LNCaP clone FGC (cell line): ENCODE measurements around the gene STYX.

Experiments used
- DNase-seq: peaks from one replicate; pipeline ENCODE4 v3.0.0-alpha.2; 2011; ENCODE audit warnings: low read depth
- H3K4me3 ChIP-seq: 2 replicates; pipeline ENCODE4 v1.5.1; 2011; ENCODE audit warnings: mild to moderate bottlenecking, low read depth, low read length, control low read depth
- TF ChIP-seq, protein P1 (sequence below): IDR thresholded peaks from 2 replicates; pipeline ENCODE4 v1.5.1; 2012; ENCODE audit warnings: mild to moderate bottlenecking; ENCODE audit not compliant: control insufficient read depth, insufficient read depth; ENCODE audit errors: extremely low read depth

The STYX gene

GRCh38 chr14:52789118-52789517, 59.2 kb downstream of the STYX start:
- DNase-seq: no peak
- peak overlapping the region; percentile 74 for H3K4me3 ChIP-seq
- TF ChIP-seq, protein P1, sequence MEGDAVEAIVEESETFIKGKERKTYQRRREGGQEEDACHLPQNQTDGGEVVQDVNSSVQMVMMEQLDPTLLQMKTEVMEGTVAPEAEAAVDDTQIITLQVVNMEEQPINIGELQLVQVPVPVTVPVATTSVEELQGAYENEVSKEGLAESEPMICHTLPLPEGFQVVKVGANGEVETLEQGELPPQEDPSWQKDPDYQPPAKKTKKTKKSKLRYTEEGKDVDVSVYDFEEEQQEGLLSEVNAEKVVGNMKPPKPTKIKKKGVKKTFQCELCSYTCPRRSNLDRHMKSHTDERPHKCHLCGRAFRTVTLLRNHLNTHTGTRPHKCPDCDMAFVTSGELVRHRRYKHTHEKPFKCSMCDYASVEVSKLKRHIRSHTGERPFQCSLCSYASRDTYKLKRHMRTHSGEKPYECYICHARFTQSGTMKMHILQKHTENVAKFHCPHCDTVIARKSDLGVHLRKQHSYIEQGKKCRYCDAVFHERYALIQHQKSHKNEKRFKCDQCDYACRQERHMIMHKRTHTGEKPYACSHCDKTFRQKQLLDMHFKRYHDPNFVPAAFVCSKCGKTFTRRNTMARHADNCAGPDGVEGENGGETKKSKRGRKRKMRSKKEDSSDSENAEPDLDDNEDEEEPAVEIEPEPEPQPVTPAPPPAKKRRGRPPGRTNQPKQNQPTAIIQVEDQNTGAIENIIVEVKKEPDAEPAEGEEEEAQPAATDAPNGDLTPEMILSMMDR: no peak

DNA sequence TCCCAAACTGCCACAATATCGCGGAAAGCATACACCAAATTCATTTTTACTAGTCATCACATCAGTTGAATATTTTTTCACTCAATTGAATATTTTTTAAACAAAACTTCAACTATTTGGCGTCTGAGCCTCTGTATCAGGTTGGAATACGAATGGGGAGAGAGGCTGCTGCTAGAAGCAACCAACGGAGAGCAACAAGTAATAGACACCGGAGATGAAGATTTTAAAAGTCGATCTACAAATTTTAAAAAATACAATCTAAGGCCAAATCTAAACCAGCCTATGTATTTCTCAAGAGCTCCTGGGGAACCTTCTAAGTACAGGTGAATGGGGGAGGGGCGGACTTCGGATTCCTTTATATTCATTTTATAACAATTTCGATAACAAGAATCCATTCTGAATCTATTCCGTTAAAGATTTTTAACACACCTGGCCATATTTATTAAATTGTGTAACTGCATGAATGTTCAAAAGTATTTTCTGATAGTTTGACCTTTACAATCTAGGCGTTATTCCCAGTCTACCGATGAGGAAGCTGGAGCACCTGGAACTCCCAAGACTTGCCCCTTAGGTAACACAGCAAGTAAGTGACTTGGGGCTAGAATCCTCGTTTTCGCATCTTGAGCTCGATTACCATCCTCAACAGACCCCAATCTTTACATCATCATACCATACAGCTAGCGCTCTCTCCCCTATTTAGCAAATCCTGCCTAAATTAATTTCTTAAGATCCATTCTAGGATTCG, 60.2 kb downstream of the STYX start:
- no peak for DNase-seq
- peak overlapping the region; percentile 74 for H3K4me3 ChIP-seq
- TF ChIP-seq, protein P1: no peak

DNA sequence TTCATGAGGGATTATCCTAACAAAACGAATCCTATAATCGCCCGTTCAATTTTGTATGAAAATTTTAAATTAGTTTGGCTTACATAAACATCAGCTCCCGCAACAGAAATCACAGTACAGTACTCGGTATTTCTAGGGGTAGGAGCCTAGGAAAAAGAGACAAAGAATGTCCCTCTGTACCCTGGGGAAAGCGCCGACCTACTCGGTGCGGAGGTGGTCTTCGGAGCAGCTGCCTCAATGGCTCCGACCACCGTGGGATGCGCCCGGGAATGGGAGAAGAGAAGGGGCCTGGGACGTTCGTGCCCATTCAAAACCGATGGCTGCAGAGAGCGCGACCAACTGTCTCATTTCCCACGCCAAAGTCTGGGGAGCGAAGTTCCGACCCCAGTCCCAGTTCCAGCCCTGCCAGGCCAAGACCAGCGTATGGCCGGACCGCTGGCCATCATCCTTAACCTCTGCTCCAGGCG, 60.8 kb downstream of the STYX start:
- no peak for DNase-seq
- H3K4me3 ChIP-seq: peak overlapping the region; percentile 74
- TF ChIP-seq, protein P1: no peak

GRCh38 chr14:52791223-52792096, 61.5 kb downstream of the STYX start, which contains the start of gene GNPNAT1:
Gene GNPNAT1 (minus strand): TSS chr14:52791607. CDS start chr14:52784650, 6,957 bp downstream.
- peak; percentile 77 for DNase-seq
- TF ChIP-seq, protein P1: no peak
- peak within 1 kb of the TSS; percentile 74 for H3K4me3 ChIP-seq

DNA sequence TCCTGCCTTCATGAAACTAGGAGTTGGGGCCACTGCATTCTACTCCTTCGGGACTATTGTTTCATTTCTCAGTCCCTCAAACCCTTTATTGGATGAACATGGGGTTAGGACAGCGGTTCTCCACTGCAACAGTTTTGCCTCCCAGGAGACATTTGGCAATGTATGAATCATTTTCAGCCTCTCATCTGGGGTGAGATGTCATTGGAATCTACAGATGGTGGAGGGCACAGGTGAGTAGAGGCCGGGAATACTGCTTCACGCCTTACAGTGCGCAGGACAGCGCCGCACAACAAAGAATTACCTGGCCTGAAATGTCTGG, 62.1 kb downstream of the STYX start:
- TF ChIP-seq, protein P1: no peak
- H3K4me3 ChIP-seq: peak overlapping the region; percentile 41
- DNase-seq: no peak

DNA sequence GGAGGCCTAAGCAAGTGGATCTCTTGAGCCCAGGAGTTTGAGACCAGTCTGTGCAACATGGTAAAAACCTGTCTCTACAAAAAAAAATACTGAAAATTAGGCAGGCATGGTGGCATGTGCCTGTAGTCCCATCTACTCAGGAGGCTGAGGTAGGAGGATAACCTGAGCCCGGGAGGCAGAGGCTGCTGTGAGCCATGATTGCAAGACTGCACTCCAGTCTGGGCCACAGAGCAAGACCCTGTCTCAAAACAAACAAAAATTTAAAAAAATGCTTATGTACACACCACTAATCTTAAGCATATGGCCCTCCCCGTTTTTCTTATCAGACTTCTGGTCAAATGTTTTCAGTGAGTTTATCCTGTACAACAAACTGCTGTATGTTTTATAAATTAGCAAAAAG, 63.1 kb downstream of the STYX start:
- no peak for DNase-seq
- H3K4me3 ChIP-seq: no peak overlapping the region

More for the DNA sequence above, 63.1 kb downstream of the STYX start:
- TF ChIP-seq, protein P1: no peak
